Measurements from ENCODE around the gene PLEKHS1. TPM values are rescaled to one million over a fixed set of nuclear protein-coding genes. Genes with fewer than 3 reads are reported as not detected.

Gene PLEKHS1
- total RNA-seq, 4 donors from 2014 or later = 0.30 to 0.76 (median 0.39) TPM

GRCh38 chr10:113753020-113753692, 1.7 kb downstream of the PLEKHS1 start:
- intact Hi-C loops (cut with DNase I; ENCODE audit: low total_unique reads) = no loop called here
- TF ChIP-seq, protein P1, sequence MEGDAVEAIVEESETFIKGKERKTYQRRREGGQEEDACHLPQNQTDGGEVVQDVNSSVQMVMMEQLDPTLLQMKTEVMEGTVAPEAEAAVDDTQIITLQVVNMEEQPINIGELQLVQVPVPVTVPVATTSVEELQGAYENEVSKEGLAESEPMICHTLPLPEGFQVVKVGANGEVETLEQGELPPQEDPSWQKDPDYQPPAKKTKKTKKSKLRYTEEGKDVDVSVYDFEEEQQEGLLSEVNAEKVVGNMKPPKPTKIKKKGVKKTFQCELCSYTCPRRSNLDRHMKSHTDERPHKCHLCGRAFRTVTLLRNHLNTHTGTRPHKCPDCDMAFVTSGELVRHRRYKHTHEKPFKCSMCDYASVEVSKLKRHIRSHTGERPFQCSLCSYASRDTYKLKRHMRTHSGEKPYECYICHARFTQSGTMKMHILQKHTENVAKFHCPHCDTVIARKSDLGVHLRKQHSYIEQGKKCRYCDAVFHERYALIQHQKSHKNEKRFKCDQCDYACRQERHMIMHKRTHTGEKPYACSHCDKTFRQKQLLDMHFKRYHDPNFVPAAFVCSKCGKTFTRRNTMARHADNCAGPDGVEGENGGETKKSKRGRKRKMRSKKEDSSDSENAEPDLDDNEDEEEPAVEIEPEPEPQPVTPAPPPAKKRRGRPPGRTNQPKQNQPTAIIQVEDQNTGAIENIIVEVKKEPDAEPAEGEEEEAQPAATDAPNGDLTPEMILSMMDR (IDR thresholded peaks at IDR 0.05) = no peak
- no peak for TF ChIP-seq POLR2A (IDR thresholded peaks at IDR 0.05)
- WGBS, 2 donors = 42 to 49% methylated on average over 9 of the region's 9 CpGs
- H3K4me3 ChIP-seq (ENCODE audit: low read depth, poor library complexity, severe bottlenecking) = no peak overlapping the region
- no peak for DNase-seq (ENCODE audit: low spot score in 2 of 2)

DNA sequence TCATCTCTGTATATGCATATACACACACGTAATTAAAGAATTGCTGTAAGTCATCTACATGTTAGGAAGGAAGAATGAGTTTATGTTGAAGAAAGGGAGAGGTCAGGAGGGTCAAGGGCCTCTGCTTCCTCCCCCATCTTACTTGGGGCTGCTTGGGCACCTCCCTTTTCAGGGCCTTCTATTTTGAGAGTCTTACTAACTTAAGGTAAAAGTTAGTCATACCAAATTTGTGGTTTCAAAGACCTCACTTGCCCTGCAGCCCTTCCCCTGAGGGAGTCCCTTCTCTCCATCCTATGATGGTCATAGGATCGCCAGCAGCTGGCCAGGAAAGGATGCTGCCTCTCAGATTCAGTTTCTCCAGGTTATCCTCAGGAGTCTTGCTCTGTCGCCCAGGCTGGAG, 2.6 kb downstream of the PLEKHS1 start:
- DNase-seq (ENCODE audit: low spot score in 2 of 2) = no peak
- TF ChIP-seq POLR2A (IDR thresholded peaks at IDR 0.05) = no peak
- TF ChIP-seq, protein P1 (IDR thresholded peaks at IDR 0.05) = no peak
- WGBS, 2 donors = 92 to 94% methylated on average over 3 of the region's 3 CpGs
- H3K4me3 ChIP-seq (ENCODE audit: low read depth, poor library complexity, severe bottlenecking) = no peak overlapping the region
- intact Hi-C loops (cut with DNase I; ENCODE audit: low total_unique reads) = no loop called here

GRCh38 chr10:113754768-113755167, 3.3 kb downstream of the PLEKHS1 start:
- intact Hi-C loops (cut with DNase I; ENCODE audit: low total_unique reads) = no loop called here
- H3K4me3 ChIP-seq (ENCODE audit: low read depth, poor library complexity, severe bottlenecking) = no peak overlapping the region
- 88 to 93% methylated on average over 9 of the region's 9 CpGs for WGBS, 2 donors

DNA sequence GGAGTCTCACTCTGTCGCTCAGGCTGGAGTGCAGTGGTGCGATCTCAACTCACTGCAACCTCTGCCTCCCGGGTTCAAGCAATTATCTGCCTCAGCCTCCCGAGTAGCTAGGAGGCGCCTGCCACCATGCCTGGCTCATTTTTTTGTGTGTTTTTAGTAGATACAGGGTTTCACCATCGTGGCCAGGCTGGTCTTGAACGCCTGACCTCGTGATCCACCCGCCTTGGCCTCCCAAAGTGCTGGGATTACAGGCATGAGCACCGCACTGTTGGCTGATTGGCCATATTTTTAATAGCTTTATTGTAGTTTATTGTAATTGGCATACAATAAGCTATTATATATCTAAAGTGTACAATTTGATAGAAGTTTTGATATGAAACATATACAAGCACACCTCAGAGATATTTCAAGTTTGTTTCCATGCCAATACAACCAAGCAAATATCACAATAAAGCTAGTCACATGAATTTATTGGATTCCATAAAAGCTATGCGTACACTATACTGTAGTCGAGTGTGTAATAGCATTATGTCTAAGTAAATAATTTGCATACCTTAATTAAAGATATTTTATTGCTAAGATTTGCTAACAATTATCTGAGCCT, 5.6 kb downstream of the PLEKHS1 start:
- no peak for DNase-seq (ENCODE audit: low spot score in 2 of 2)
- intact Hi-C loops (cut with DNase I; ENCODE audit: low total_unique reads) = no loop called here
- H3K4me3 ChIP-seq (ENCODE audit: low read depth, poor library complexity, severe bottlenecking) = no peak overlapping the region
- TF ChIP-seq, protein P1 (IDR thresholded peaks at IDR 0.05) = no peak
- no peak for TF ChIP-seq POLR2A (IDR thresholded peaks at IDR 0.05)
- 88 to 96% methylated on average over 12 of the region's 12 CpGs for WGBS, 2 donors

More at GRCh38 chr10:113754768-113755167, 3.3 kb downstream of the PLEKHS1 start:
- TF ChIP-seq, protein P1 (IDR thresholded peaks at IDR 0.05) = no peak
- TF ChIP-seq POLR2A (IDR thresholded peaks at IDR 0.05) = no peak
- DNase-seq (ENCODE audit: low spot score in 2 of 2) = no peak

DNA sequence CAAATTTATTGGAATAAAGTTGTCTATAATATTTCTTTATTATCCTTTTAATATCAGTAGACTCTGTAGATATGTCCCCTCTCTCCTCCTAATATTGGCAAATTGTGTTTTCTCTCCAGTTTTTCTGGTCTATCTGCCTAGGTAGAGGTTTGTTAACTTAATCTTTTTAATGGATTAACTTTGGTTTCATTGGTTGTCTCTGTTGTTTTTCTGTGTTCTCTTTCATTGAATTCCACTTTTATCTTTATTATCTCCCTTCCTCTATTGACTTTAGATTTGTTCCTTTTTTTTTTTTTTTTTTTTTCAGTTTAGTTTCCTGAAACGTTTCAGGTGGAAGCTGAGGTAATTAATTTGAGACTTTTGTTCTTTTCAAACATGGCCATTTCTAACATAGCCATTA, 10.6 kb downstream of the PLEKHS1 start:
- TF ChIP-seq, protein P1 (IDR thresholded peaks at IDR 0.05) = no peak
- no peak for TF ChIP-seq POLR2A (IDR thresholded peaks at IDR 0.05)
- intact Hi-C loops (cut with DNase I; ENCODE audit: low total_unique reads) = no loop called here
- 33 to 38% methylated on average over 1 of the region's 1 CpG for WGBS, 2 donors
- H3K4me3 ChIP-seq (ENCODE audit: low read depth, poor library complexity, severe bottlenecking) = no peak overlapping the region
- DNase-seq (ENCODE audit: low spot score in 2 of 2) = no peak

All from lower leg skin (tissue), 4 donors.